ENCODE data around the gene CPTP.

- TF ChIP-seq GATA3 (IDR thresholded peaks at IDR 0.05; ENCODE audit: low read depth, low read length) (no peak), GATA2 (IDR thresholded peaks at IDR 0.05; ENCODE audit: low read depth, low read length) (no peak)
These were observed 8.3 kb downstream of the CPTP start for GRCh38 chr1:1332774-1333480.
